Erythroblast (primary cell): ENCODE data around the gene SSTR1.

Experiments used
- DNase-seq, 2 experiments: peaks; one replicate each; lab custom pipeline; 2025; lab: John Stamatoyannopoulos, UW
- GATA1 ChIP-seq: IDR thresholded peaks from 2 replicates; pipeline ENCODE4 v1.6.1; 2011; ENCODE audit warnings: low read depth, mild to moderate bottlenecking, control low read depth, low read length, moderate library complexity
- POLR2A ChIP-seq: IDR thresholded peaks from 2 replicates; pipeline ENCODE4 v1.6.1; 2011; ENCODE audit warnings: mild to moderate bottlenecking, low read length

The SSTR1 gene

DNA sequence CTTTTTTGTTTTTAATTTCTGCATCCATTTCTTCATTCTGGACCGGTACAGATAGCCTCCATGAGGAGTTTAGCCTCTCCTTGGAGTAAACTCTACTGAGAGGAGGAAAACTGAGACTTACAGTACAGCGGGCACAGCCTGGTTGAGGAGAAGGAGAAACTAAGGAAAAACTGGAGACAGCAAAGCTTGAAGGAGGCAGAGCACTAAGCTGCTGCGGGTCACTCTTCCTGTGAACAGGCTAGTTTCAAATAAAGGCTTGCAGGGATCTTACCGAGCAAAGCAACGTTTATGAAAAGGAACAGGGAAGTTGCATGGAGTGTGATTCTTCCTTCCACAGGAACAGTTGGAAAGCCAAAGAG lies 348 bp upstream of the SSTR1 start:
- no peak for TF ChIP-seq POLR2A
- TF ChIP-seq GATA1: no peak
- DNase-seq: no peak

DNA sequence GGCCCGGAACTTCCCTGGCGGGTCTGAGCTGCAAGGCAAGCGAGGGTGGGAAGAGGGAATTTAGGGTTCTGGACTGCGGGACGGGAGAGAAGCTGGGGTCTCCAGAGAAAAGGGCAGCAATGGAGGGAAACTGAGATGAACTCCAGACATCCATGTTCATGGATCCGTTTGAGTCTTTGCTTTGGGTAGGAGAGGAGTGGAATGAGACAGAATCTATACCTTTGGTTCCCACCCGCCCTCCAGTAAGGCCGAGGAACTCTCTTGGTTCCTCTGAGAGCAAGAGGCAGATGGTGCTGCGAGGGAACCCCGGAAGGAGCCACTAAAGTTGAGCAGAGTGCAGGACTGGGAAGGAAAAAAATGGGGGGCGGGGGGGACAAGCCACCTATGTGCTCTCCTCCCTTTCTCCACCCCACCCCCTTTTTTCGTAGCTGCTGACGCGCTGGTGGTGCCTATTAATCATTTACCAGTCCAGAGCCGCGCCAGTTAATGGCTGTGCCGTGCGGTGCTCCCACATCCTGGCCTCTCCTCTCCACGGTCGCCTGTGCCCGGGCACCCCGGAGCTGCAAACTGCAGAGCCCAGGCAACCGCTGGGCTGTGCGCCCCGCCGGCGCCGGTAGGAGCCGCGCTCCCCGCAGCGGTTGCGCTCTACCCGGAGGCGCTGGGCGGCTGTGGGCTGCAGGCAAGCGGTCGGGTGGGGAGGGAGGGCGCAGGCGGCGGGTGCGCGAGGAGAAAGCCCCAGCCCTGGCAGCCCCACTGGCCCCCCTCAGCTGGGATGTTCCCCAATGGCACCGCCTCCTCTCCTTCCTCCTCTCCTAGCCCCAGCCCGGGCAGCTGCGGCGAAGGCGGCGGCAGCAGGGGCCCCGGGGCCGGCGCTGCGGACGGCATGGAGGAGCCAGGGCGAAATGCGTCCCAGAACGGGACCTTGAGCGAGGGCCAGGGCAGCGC lies 1.2 kb downstream of the SSTR1 start:
- no peak for TF ChIP-seq GATA1
- no peak for TF ChIP-seq POLR2A
- no peak for DNase-seq

DNA sequence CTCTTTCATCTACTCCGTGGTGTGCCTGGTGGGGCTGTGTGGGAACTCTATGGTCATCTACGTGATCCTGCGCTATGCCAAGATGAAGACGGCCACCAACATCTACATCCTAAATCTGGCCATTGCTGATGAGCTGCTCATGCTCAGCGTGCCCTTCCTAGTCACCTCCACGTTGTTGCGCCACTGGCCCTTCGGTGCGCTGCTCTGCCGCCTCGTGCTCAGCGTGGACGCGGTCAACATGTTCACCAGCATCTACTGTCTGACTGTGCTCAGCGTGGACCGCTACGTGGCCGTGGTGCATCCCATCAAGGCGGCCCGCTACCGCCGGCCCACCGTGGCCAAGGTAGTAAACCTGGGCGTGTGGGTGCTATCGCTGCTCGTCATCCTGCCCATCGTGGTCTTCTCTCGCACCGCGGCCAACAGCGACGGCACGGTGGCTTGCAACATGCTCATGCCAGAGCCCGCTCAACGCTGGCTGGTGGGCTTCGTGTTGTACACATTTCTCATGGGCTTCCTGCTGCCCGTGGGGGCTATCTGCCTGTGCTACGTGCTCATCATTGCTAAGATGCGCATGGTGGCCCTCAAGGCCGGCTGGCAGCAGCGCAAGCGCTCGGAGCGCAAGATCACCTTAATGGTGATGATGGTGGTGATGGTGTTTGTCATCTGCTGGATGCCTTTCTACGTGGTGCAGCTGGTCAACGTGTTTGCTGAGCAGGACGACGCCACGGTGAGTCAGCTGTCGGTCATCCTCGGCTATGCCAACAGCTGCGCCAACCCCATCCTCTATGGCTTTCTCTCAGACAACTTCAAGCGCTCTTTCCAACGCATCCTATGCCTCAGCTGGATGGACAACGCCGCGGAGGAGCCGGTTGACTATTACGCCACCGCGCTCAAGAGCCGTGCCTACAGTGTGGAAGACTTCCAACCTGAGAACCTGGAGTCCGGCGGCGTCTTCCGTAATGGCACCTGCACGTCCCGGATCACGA lies 2.2 kb downstream of the SSTR1 start:
- no peak for DNase-seq
- TF ChIP-seq POLR2A (no peak), GATA1 (no peak)

DNA sequence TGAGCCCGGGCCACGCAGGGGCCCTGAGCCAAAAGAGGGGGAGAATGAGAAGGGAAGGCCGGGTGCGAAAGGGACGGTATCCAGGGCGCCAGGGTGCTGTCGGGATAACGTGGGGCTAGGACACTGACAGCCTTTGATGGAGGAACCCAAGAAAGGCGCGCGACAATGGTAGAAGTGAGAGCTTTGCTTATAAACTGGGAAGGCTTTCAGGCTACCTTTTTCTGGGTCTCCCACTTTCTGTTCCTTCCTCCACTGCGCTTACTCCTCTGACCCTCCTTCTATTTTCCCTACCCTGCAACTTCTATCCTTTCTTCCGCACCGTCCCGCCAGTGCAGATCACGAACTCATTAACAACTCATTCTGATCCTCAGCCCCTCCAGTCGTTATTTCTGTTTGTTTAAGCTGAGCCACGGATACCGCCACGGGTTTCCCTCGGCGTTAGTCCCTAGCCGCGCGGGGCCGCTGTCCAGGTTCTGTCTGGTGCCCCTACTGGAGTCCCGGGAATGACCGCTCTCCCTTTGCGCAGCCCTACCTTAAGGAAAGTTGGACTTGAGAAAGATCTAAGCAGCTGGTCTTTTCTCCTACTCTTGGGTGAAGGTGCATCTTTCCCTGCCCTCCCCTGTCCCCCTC lies 3.0 kb downstream of the SSTR1 start:
- DNase-seq: no peak

DNA sequence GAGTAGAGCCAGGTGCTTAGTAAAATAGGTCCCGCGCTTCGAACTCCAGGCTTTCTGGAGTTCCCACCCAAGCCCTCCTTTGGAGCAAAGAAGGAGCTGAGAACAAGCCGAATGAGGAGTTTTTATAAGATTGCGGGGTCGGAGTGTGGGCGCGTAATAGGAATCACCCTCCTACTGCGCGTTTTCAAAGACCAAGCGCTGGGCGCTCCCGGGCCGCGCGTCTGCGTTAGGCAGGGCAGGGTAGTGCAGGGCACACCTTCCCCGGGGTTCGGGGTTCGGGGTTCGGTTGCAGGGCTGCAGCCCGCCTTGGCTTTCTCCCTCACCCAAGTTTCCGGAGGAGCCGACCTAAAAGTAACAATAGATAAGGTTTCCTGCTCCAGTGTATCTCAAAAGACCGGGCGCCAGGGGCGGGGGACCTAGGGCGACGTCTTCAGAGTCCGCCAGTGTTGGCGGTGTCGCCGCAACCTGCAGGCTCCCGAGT lies 3.6 kb downstream of the SSTR1 start:
- no peak for DNase-seq
- TF ChIP-seq GATA1 (no peak), POLR2A (no peak)

More for the DNA sequence above, 3.0 kb downstream of the SSTR1 start:
- TF ChIP-seq POLR2A: no peak
- TF ChIP-seq GATA1: no peak

DNA sequence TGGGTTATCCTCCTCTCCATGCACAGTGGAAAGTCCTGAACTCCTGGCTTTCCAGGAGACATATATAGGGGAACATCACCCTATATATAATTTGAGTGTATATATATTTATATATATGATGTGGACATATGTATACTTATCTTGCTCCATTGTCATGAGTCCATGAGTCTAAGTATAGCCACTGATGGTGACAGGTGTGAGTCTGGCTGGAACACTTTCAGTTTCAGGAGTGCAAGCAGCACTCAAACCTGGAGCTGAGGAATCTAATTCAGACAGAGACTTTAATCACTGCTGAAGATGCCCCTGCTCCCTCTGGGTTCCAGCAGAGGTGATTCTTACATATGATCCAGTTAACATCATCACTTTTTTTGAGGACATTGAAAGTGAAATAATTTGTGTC lies 4.4 kb downstream of the SSTR1 start:
- no peak for DNase-seq

DNA sequence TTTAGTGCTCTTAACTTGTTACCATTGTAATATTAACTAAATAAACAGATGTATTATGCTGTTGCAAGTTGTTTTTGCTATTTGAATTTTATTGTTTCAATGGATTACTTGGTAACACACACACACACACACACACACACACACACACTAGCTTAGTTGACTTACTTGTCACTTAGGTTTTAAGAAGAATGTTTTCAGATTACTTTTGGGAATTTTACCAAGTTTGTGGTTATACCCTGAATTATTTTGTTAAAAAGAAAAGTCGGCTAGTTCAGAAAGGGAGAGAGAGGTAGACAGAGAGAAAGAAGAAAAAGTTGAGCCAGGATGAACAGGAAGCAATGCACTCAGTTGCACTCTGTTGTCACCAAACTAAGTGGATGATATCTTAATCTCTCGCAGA lies 5.3 kb downstream of the SSTR1 start:
- no peak for TF ChIP-seq POLR2A
- TF ChIP-seq GATA1: no peak
- DNase-seq: no peak

More for the DNA sequence above, 4.4 kb downstream of the SSTR1 start:
- TF ChIP-seq POLR2A (no peak), GATA1 (no peak)

DNA sequence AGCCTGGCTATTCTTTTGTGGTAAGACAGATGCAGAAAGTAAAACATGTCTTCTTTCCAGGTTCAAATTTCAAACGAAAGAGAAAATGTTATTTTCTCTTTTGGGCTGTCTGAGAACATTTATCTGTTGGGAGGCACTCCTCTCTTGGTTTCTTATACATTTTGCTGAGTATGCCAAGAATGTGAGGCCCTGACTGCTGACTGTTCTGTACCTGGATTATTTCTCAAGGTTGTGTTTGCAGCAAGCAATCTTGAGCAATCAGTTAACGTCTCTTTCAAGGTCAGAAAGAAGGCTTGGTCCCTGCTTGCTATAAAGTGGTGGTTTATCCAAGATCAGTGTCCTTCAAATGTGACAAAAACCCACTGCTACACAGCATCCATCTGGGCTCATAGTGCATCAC lies 9.8 kb downstream of the SSTR1 start:
- no peak for DNase-seq

DNA sequence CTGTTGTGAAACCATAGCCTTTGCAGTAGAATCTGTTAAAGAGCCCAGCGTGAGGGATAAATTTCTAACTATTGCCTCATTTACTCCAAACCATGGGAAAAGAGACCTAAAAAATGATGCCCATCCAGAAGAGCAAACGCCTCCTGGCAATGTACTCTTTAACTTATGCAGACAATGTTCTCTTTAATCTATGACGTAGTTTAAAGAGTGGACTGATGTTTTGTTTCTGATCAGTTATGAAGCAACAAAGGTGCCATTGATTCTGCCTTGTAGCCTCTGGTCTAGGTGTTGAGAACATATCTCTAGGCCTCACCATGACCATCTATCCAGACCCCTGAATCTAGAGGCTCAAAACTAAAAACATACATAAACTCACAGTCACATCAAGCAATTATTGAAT lies 13.4 kb downstream of the SSTR1 start:
- TF ChIP-seq GATA1: no peak
- no peak for TF ChIP-seq POLR2A
- no peak for DNase-seq

More for the DNA sequence above, 9.8 kb downstream of the SSTR1 start:
- TF ChIP-seq POLR2A: no peak
- TF ChIP-seq GATA1: no peak

DNA sequence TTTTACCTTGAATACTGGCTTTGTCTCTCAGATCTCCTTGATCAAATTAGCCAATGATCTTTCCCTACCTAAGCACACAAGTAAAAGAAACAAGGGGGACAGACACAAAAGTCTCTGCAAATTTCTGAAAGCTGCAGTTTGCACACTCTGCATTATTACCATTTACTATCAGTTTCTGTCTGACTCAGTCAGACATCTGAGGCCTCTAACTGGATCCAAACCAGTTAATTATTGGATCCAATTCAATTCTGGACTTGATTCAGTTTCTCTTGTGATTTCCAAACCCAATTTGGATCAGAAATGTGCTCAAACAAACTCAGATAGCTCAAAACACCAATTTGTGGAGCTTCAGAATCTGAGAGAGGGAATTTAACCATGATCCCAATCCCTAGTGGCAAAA lies 16.6 kb downstream of the SSTR1 start:
- no peak for DNase-seq
- TF ChIP-seq GATA1 (no peak), POLR2A (no peak)

DNA sequence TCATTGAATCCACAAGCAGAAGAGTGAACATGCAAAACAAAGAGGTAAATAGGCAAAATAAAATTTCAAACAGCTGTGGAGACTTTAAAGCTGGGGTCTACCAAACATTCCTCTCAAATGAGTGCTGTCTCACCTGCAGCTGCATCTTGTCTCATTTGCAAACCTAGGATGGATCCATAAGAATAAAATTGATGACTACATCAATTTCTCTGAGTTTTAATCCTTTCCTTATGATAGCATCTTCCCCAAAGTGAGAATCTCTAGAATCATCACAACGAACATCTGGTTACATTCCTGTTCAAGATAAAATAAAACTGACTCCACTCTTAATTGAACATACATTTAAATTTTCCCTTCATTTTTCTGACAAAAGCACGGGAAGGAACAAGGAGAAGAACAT lies 18.2 kb downstream of the SSTR1 start:
- no peak for TF ChIP-seq POLR2A
- no peak for TF ChIP-seq GATA1
- no peak for DNase-seq

DNA sequence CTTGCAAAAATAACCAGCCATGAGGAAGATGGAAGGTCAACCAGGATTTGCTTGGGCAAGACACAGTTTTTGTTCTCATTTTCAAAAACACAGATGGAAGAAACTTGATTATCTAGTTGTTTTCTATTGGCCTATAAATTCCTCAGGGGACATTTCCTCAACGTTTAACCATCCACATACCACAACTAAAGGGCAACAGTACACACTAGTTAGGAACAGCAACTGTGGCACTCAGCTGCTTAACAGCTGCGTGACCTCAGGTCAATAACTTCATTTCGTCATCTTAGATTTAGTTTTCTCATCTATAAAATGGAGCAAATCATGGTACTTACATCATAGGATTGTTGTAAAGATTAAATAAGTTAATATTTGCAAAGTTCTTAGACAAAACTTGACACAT lies 18.7 kb downstream of the SSTR1 start:
- DNase-seq: no peak
- TF ChIP-seq POLR2A (no peak), GATA1 (no peak)

DNA sequence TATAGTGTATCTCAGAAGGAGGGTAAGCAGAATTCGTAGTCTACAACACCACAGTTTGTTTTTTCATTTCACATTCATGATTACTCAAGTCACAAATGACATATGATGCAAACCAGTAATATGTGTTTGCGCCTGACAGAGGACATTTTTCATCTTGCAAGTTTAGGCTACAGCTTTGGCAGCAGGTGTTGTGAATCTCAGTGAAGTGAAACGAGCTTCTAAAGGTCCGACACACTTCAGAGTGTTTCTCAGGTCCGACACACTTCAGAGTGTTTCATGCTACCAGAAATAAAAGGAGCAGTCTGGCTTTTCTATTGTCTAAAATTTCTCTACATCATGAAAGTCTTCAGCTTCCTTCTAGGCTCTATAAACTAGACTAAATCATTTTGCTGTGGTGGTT lies 25.5 kb downstream of the SSTR1 start:
- DNase-seq: no peak
- TF ChIP-seq GATA1 (no peak), POLR2A (no peak)
